Measurements from ENCODE around the gene RNASE4. TPM values are rescaled to one million over a fixed set of nuclear protein-coding genes. Genes with fewer than 3 reads are reported as not detected.

The RNASE4 gene
- total and polyA plus RNA-seq, 10 of the 15 experiments (the other 5 are each of a cell fraction or from before 2014, with no cell fraction given) = 0.87 to 2.6 (median 1.3) TPM

DNA sequence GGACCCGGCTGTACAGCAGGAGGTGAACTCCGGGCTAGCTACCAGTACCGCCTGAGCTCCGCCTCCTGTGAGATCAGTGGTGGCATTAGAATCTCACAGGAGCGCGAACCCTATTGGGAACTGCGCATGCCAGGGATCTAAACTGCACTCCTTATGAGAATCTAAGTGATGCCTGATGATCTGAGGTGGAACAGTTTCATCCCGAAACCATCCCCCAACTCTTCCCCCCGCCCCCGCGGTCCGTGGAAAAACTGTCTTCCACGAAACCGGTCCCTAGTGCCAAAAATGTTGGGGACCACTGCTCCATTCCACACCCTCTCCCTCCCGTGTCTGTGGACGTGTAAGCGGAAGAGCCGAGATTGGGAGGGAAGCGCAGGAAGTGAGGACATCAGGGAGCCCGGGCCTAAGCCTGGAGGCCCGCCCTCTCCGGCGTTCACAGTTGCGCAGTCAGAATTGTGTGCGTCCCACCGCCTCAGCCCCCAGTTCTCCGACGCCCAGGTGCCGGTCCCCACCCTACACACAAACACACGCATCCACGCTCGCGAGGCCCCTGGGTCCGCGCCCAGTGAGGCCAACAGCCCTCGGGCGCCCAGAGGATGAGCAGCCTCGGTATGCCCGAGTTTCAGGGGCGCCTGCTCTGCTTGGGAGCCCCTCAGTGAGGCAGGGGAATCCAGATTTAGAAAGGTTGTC lies 1.8 kb upstream of the RNASE4 start (continued):
- TF ChIP-seq, protein P1, sequence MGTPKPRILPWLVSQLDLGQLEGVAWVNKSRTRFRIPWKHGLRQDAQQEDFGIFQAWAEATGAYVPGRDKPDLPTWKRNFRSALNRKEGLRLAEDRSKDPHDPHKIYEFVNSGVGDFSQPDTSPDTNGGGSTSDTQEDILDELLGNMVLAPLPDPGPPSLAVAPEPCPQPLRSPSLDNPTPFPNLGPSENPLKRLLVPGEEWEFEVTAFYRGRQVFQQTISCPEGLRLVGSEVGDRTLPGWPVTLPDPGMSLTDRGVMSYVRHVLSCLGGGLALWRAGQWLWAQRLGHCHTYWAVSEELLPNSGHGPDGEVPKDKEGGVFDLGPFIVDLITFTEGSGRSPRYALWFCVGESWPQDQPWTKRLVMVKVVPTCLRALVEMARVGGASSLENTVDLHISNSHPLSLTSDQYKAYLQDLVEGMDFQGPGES (IDR thresholded peaks at IDR 0.05) = no peak
- TF ChIP-seq ZSCAN29 (IDR thresholded peaks at IDR 0.05) (no peak), RFX5 (IDR thresholded peaks at IDR 0.05; ENCODE audit: low read depth, low read length) (no peak), CBX5 (IDR thresholded peaks at IDR 0.05; ENCODE audit: low read depth) (no peak), LARP7 (IDR thresholded peaks at IDR 0.05) (peak; percentile 38; the same call in 1 of the 2 replicates), CREB1 (IDR thresholded peaks at IDR 0.05; ENCODE audit: low read depth) (peak; percentile 79), SRF (IDR thresholded peaks at IDR 0.05; ENCODE audit: low read depth in 2 of 2, low read length in 2 of 2) (0 out of 4 replicates have a peak, but pooled peaks of 1 of the 2 experiments have one; percentile 20), IRF4 (IDR thresholded peaks at IDR 0.05; ENCODE audit: low read depth, low read length) (no peak), SPI1 (IDR thresholded peaks at IDR 0.05; ENCODE audit: borderline replicate concordance, insufficient read depth, low read depth, low read length) (peak; percentile 65; the same call in 1 of the 2 replicates), FOXM1 (IDR thresholded peaks at IDR 0.05; ENCODE audit: low read depth, low read length) (no peak), NR2C2 (IDR thresholded peaks at IDR 0.05; ENCODE audit: borderline replicate concordance, control insufficient read depth, insufficient read length, low read depth) (no peak), RUNX3 (IDR thresholded peaks at IDR 0.05; ENCODE audit: low read length) (no peak), FOS (IDR thresholded peaks at IDR 0.05; ENCODE audit: borderline replicate concordance, extremely low read depth, insufficient read length) (no peak), CEBPB (IDR thresholded peaks at IDR 0.05; ENCODE audit: borderline replicate concordance in 1 of 2, low read depth in 2 of 2, low read length in 2 of 2) (no peak), NFXL1 (IDR thresholded peaks at IDR 0.05; ENCODE audit: borderline replicate concordance) (no peak), TCF7 (IDR thresholded peaks at IDR 0.05; ENCODE audit: borderline replicate concordance) (no peak), MTA2 (IDR thresholded peaks at IDR 0.05; ENCODE audit: low read depth) (peak; percentile 57; the same call in 1 of the 2 replicates)
- TF ChIP-seq, protein P2, sequence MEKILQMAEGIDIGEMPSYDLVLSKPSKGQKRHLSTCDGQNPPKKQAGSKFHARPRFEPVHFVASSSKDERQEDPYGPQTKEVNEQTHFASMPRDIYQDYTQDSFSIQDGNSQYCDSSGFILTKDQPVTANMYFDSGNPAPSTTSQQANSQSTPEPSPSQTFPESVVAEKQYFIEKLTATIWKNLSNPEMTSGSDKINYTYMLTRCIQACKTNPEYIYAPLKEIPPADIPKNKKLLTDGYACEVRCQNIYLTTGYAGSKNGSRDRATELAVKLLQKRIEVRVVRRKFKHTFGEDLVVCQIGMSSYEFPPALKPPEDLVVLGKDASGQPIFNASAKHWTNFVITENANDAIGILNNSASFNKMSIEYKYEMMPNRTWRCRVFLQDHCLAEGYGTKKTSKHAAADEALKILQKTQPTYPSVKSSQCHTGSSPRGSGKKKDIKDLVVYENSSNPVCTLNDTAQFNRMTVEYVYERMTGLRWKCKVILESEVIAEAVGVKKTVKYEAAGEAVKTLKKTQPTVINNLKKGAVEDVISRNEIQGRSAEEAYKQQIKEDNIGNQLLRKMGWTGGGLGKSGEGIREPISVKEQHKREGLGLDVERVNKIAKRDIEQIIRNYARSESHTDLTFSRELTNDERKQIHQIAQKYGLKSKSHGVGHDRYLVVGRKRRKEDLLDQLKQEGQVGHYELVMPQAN (conservative IDR thresholded peaks at IDR 0.05) = no peak
- TF ChIP-seq, protein P3, sequence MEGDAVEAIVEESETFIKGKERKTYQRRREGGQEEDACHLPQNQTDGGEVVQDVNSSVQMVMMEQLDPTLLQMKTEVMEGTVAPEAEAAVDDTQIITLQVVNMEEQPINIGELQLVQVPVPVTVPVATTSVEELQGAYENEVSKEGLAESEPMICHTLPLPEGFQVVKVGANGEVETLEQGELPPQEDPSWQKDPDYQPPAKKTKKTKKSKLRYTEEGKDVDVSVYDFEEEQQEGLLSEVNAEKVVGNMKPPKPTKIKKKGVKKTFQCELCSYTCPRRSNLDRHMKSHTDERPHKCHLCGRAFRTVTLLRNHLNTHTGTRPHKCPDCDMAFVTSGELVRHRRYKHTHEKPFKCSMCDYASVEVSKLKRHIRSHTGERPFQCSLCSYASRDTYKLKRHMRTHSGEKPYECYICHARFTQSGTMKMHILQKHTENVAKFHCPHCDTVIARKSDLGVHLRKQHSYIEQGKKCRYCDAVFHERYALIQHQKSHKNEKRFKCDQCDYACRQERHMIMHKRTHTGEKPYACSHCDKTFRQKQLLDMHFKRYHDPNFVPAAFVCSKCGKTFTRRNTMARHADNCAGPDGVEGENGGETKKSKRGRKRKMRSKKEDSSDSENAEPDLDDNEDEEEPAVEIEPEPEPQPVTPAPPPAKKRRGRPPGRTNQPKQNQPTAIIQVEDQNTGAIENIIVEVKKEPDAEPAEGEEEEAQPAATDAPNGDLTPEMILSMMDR (IDR thresholded peaks at IDR 0.05 in 2 of 3, conservative IDR thresholded peaks at IDR 0.05 in 1 of 3; ENCODE audit: control insufficient read depth in 2 of 3, extremely low read depth in 1 of 3, insufficient read depth in 1 of 3, low read depth in 3 of 3, low read length in 3 of 3) = no peak
- TF ChIP-seq, protein P4, sequence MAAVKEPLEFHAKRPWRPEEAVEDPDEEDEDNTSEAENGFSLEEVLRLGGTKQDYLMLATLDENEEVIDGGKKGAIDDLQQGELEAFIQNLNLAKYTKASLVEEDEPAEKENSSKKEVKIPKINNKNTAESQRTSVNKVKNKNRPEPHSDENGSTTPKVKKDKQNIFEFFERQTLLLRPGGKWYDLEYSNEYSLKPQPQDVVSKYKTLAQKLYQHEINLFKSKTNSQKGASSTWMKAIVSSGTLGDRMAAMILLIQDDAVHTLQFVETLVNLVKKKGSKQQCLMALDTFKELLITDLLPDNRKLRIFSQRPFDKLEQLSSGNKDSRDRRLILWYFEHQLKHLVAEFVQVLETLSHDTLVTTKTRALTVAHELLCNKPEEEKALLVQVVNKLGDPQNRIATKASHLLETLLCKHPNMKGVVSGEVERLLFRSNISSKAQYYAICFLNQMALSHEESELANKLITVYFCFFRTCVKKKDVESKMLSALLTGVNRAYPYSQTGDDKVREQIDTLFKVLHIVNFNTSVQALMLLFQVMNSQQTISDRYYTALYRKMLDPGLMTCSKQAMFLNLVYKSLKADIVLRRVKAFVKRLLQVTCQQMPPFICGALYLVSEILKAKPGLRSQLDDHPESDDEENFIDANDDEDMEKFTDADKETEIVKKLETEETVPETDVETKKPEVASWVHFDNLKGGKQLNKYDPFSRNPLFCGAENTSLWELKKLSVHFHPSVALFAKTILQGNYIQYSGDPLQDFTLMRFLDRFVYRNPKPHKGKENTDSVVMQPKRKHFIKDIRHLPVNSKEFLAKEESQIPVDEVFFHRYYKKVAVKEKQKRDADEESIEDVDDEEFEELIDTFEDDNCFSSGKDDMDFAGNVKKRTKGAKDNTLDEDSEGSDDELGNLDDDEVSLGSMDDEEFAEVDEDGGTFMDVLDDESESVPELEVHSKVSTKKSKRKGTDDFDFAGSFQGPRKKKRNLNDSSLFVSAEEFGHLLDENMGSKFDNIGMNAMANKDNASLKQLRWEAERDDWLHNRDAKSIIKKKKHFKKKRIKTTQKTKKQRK (IDR thresholded peaks at IDR 0.05; ENCODE audit: low read depth, low read length) = no peak; the same call in 1 of the 2 replicates
- TF ChIP-seq, protein P5, sequence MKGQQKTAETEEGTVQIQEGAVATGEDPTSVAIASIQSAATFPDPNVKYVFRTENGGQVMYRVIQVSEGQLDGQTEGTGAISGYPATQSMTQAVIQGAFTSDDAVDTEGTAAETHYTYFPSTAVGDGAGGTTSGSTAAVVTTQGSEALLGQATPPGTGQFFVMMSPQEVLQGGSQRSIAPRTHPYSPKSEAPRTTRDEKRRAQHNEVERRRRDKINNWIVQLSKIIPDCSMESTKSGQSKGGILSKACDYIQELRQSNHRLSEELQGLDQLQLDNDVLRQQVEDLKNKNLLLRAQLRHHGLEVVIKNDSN (IDR thresholded peaks at IDR 0.05; ENCODE audit: borderline replicate concordance, extremely low read length, insufficient read depth, low read depth, low read length) = no peak

Data from GM12878 (cell line).